Body of pancreas (tissue), 4 donors: ENCODE results near the gene CSMD2. TPM values are rescaled to one million over a fixed set of nuclear protein-coding genes. Genes with fewer than 3 reads are reported as not detected.

ENCODE experiments used
- ATAC-seq: fragments of 150-250 bp; one replicate; pipeline ENCODE4 v1.9.1; 2016
- DNase-seq, 4 donors: peaks; one replicate each; pipeline ENCODE4 v3.0.0-alpha.2; 2019
- H3K27ac ChIP-seq, 4 donors: fragments of 200-600 bp; sonication (generic); 1 replicate in 3 of 4; 2 replicates in 1 of 4; pipeline versions ENCODE4 v1.5.1 to v1.6.1; 2016 to 2019; ENCODE audit warnings: mild to moderate bottlenecking in 1 of 4, mixed read lengths in 1 of 4, moderate library complexity in 1 of 4
- H3K27me3 ChIP-seq, 2 donors: fragments of 200-600 bp; sonication (generic); one replicate each; pipeline ENCODE4 v1.6.0; 2016; ENCODE audit warnings: mild to moderate bottlenecking in 1 of 2
- H3K36me3 ChIP-seq, 2 donors: fragments of 200-600 bp; sonication (generic); replicated peaks in 1 of 2; 2 replicates each; pipeline ENCODE4 v1.5.1; 2016; ENCODE audit warnings: low read depth in 2 of 2; ENCODE audit not compliant: insufficient read depth in 1 of 2
- H3K4me1 ChIP-seq: fragments of 200-600 bp; sonication (generic); one replicate; pipeline ENCODE4 v1.6.0; 2016
- H3K4me3 ChIP-seq, 2 donors: fragments of 200-600 bp; sonication (generic); 1 replicate in 1 of 2; 2 replicates in 1 of 2; pipeline ENCODE4 v1.5.1; 2016 to 2019
- H3K9me3 ChIP-seq, 3 donors: fragments of 200-600 bp; sonication (generic); 1 replicate in 2 of 3; 2 replicates in 1 of 3; pipeline ENCODE4 v1.5.1; 2016
- POLR2A ChIP-seq, 3 donors: fragments of 450-650 bp; IDR thresholded peaks; one replicate each; pipeline ENCODE4 v1.6.1; 2016; ENCODE audit warnings: antibody characterized with exemption in 3 of 3, mild to moderate bottlenecking in 2 of 3
- WGBS, 2 donors: methylation state at CpG; one replicate each; pipeline ENCODE4 v1.1.5; 2017; 5-methylcytosine and 5-hydroxymethylcytosine counted together
- intact Hi-C: fragments of 100-400 bp; cut with DNase I; formaldehyde crosslinking; loops from one replicate; pipeline ENCODE4 v1.15.1; 2023
- total RNA-seq, 2 donors: library from RNA; depleted of rRNA; stranded (reverse); fragments of >200 nt; gene quantifications; one replicate each; pipeline ENCODE4 v1.1.0, GENCODE V29; 2016
- TF ChIP-seq, protein P1 (sequence below), 7 experiments: fragments of 450-650 bp in 4 of 7; fragments of 200-600 bp in 3 of 7; sonication (generic) in 3 of 7; IDR thresholded peaks; one replicate each; pipeline ENCODE4 v1.5.1; 2016 to 2019; ENCODE audit warnings: antibody characterized with exemption in 7 of 7

Gene CSMD2
- total RNA-seq, 2 donors from 2014 or later, result 0.26 to 0.33 TPM

DNA sequence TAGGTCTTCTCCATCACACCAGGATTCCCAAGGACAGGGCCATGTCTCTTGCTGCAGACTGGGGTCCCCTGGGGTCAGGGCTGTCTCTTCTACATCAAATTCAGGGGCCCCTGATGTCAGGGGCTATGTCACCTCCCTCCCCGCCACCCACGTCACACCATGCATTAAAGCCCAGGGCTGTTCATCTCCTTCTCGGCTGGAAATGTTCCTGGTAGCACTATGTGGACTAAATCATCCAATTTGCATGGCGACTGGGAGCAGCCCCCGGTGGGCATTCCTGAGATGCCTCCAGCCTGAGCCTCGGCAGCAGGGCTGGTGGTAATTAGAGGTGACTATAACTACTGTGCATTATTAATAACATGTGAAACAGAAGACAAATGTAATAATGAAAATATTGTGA, 452.8 kb downstream of the CSMD2 start:
- H3K4me1 ChIP-seq, result no peaks in the 10 kb centered on the region
- WGBS, 2 donors, result 36 to 66% methylated on average over 6 of the region's 6 CpGs
- no peak for TF ChIP-seq POLR2A (IDR thresholded peaks at IDR 0.05)
- TF ChIP-seq, protein P1, sequence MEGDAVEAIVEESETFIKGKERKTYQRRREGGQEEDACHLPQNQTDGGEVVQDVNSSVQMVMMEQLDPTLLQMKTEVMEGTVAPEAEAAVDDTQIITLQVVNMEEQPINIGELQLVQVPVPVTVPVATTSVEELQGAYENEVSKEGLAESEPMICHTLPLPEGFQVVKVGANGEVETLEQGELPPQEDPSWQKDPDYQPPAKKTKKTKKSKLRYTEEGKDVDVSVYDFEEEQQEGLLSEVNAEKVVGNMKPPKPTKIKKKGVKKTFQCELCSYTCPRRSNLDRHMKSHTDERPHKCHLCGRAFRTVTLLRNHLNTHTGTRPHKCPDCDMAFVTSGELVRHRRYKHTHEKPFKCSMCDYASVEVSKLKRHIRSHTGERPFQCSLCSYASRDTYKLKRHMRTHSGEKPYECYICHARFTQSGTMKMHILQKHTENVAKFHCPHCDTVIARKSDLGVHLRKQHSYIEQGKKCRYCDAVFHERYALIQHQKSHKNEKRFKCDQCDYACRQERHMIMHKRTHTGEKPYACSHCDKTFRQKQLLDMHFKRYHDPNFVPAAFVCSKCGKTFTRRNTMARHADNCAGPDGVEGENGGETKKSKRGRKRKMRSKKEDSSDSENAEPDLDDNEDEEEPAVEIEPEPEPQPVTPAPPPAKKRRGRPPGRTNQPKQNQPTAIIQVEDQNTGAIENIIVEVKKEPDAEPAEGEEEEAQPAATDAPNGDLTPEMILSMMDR (IDR thresholded peaks at IDR 0.05), result no peak
- H3K4me3 ChIP-seq, result no peak overlapping the region
- no peak overlapping the region for H3K27ac ChIP-seq
- no peaks in the 10 kb centered on the region for H3K27me3 ChIP-seq
- H3K9me3 ChIP-seq, result no peaks in the 10 kb centered on the region
- DNase-seq (no peak), ATAC-seq (no peak)
- intact Hi-C loops, result no loop called here
- H3K36me3 ChIP-seq, result no peaks in the 10 kb centered on the region

- 37 to 56% methylated on average over 6 of the region's 6 CpGs for WGBS, 2 donors
- no peaks in the 10 kb centered on the region for H3K9me3 ChIP-seq
- DNase-seq (no peak), ATAC-seq (no peak)
- H3K36me3 ChIP-seq, result no peaks in the 10 kb centered on the region
- H3K4me3 ChIP-seq, result no peak overlapping the region
- no peak overlapping the region for H3K27ac ChIP-seq
- intact Hi-C loops, result no loop called here
- TF ChIP-seq POLR2A (IDR thresholded peaks at IDR 0.05), result no peak
- TF ChIP-seq, protein P1 (IDR thresholded peaks at IDR 0.05), result no peak
- H3K27me3 ChIP-seq, result no peaks in the 10 kb centered on the region
- no peaks in the 10 kb centered on the region for H3K4me1 ChIP-seq
Measured at GRCh38 chr1:33711511-33711910, 453.5 kb downstream of the CSMD2 start.

- Histone ChIP-seq H3K4me3 (no peak overlapping the region), H3K9me3 (no peaks in the 10 kb centered on the region), H3K36me3 (no peaks in the 10 kb centered on the region), H3K27ac (no peak overlapping the region), H3K27me3 (no peaks in the 10 kb centered on the region), H3K4me1 (no peaks in the 10 kb centered on the region)
- intact Hi-C loops, result no loop called here
- ATAC-seq (no peak), DNase-seq (no peak)
- WGBS, 2 donors, result 25 to 30% methylated on average over 2 of the region's 2 CpGs
- TF ChIP-seq, protein P1 (IDR thresholded peaks at IDR 0.05), result no peak
- TF ChIP-seq POLR2A (IDR thresholded peaks at IDR 0.05), result no peak
Measured at GRCh38 chr1:33710967-33711366, 454.1 kb downstream of the CSMD2 start.

DNA sequence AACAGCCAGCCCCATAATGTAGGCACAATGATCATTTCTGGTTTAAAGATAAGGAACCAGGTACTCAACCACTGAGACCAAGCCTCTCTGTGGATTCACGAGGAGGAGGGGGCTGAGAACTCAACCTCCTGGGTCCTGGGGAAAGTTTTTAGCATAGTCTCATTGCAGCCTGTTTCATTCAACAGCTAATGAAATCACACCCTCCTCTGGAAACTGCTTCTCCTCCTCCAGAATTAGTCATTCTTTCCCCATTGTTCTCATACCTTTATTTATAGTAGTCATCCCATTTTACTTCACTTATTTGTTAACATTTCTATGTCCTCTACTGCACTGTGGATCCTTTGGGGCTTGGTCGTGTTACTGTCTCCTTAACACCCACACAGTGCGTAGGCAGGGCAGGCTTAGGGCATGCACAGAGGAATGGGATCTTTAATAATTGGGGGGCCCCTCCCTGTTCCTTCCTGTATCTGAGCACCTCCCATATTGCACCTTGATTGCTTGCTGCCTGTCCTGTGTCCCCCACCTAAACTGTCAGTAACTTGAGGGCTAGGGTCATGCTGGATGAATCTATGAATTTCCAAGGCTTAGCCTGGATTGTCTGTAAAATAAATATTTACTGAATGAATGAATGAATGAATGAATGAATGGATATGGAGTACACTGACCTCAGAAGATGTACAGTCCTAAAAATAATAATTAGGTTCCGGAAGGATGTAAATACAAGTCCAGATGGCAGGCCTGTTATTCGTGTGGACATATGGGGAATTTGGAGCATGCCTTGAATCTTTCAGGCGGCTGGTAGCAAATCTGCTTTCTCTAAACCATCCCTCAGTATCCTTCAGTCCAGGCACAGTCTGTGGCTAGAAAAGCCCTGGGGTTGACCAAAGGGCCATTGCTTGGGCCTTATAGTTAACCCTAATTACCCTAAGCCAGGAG, 455.0 kb downstream of the CSMD2 start:
- H3K4me1 ChIP-seq, result no peaks in the 10 kb centered on the region
- DNase-seq (no peak), ATAC-seq (no peak)
- TF ChIP-seq POLR2A (IDR thresholded peaks at IDR 0.05), result no peak
- TF ChIP-seq, protein P1 (IDR thresholded peaks at IDR 0.05), result no peak
- no peak overlapping the region for H3K27ac ChIP-seq
- intact Hi-C loops, result no loop called here
- H3K4me3 ChIP-seq, result no peak overlapping the region
- WGBS, 2 donors, result 74 to 76% methylated on average over 6 of the region's 6 CpGs
- no peaks in the 10 kb centered on the region for H3K27me3 ChIP-seq
- H3K9me3 ChIP-seq, result no peaks in the 10 kb centered on the region
- no peaks in the 10 kb centered on the region for H3K36me3 ChIP-seq
